ENCODE measurements around the gene TMEFF1. TPM values are rescaled to one million over a fixed set of nuclear protein-coding genes. Genes with fewer than 3 reads are reported as not detected.

The TMEFF1 gene
- total and polyA plus RNA-seq, 10 of the 15 experiments (the other 5 are each of a cell fraction or from before 2014, with no cell fraction given), result 0.03 to 0.55 (median 0.11) TPM; not detected in 3

DNA sequence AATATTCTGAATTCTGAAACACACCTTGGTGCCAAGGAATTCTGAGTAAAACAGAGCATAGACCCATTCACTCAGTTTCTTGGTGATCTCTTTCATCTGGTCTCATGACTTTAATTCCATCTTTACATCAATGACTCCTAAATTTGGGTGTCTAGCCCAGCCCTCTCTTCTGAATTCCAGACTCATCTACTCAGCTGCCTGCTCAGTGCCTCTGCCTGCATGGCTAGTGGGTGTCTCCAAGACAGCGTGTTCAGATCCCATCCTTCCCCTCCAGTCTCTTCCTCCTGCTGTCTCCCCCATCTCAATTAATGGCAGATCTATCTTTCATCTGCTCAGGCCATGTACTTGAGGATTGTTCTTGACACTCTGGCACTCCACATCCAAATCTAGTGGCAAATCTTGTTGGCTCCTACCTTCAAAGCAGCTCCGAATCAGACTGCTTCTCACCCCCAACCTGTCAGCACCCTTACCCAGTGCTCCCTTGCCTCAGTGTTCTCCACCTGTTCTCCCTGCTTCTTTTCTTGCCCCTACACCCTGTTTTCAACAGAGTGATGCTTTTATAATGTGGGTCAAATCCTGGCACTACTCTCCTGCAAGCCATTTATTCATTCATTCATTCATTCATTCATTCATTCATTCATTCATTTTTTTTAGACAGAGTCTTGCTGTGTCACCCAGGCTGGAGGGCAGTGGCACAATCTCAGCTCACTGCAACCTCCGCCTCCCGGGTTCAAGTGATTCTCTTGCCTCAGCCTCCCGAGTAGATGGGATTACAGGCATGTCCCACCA lies 110.3 kb downstream of the TMEFF1 start:
- Histone ChIP-seq H3K9me3 (replicated peaks; ENCODE audit: control insufficient read depth, insufficient read depth, low read length) (no peaks in the 10 kb centered on the region), H3K27me3 (replicated peaks in 1 of 2; ENCODE audit: control insufficient read depth in 2 of 2, insufficient read depth in 2 of 2, low read length in 1 of 2) (no peaks in the 10 kb centered on the region; a peak in 2 of 4 replicates), H3K4me3 (no peak overlapping the region), H2AFZ (ENCODE audit: control insufficient read depth, low read depth, low read length) (no peak overlapping the region), H3K79me2 (ENCODE audit: control insufficient read depth, insufficient read depth, low read length) (no peaks in the 10 kb centered on the region), H3K27ac (ENCODE audit: control insufficient read depth, insufficient read depth) (no peak overlapping the region), H3K9ac (ENCODE audit: control insufficient read depth, insufficient read depth, low read length) (no peak overlapping the region), H3K4me1 (ENCODE audit: control insufficient read depth, insufficient read depth, low read length) (no peaks in the 10 kb centered on the region), H3K4me2 (ENCODE audit: control insufficient read depth, insufficient read depth) (no peak overlapping the region), H3K36me3 (ENCODE audit: control insufficient read depth in 2 of 2, insufficient read depth in 2 of 2, low read length in 1 of 2) (no peaks in the 10 kb centered on the region), H4K20me1 (ENCODE audit: control insufficient read depth, insufficient read depth) (no peaks in the 10 kb centered on the region)
- SMC1A ChIA-PET (ENCODE audit: uncharacterized antibody, unreplicated experiment), result no interaction called here
- POLR2A ChIA-PET, result no interaction called here
- TF ChIP-seq, protein P1, sequence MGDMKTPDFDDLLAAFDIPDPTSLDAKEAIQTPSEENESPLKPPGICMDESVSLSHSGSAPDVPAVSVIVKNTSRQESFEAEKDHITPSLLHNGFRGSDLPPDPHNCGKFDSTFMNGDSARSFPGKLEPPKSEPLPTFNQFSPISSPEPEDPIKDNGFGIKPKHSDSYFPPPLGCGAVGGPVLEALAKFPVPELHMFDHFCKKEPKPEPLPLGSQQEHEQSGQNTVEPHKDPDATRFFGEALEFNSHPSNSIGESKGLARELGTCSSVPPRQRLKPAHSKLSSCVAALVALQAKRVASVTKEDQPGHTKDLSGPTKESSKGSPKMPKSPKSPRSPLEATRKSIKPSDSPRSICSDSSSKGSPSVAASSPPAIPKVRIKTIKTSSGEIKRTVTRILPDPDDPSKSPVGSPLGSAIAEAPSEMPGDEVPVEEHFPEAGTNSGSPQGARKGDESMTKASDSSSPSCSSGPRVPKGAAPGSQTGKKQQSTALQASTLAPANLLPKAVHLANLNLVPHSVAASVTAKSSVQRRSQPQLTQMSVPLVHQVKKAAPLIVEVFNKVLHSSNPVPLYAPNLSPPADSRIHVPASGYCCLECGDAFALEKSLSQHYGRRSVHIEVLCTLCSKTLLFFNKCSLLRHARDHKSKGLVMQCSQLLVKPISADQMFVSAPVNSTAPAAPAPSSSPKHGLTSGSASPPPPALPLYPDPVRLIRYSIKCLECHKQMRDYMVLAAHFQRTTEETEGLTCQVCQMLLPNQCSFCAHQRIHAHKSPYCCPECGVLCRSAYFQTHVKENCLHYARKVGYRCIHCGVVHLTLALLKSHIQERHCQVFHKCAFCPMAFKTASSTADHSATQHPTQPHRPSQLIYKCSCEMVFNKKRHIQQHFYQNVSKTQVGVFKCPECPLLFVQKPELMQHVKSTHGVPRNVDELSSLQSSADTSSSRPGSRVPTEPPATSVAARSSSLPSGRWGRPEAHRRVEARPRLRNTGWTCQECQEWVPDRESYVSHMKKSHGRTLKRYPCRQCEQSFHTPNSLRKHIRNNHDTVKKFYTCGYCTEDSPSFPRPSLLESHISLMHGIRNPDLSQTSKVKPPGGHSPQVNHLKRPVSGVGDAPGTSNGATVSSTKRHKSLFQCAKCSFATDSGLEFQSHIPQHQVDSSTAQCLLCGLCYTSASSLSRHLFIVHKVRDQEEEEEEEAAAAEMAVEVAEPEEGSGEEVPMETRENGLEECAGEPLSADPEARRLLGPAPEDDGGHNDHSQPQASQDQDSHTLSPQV (IDR thresholded peaks at IDR 0.05), result no peak
- TF ChIP-seq PAX5 (IDR thresholded peaks at IDR 0.05; ENCODE audit: borderline replicate concordance, low read depth, low read length) (no peak), TAF1 (IDR thresholded peaks at IDR 0.05; ENCODE audit: borderline replicate concordance, low read depth, low read length) (no peak), YY1 (IDR thresholded peaks at IDR 0.05; ENCODE audit: low read depth, low read length) (no peak), MXI1 (IDR thresholded peaks at IDR 0.05; ENCODE audit: low read depth, low read length) (no peak), ZNF274 (IDR thresholded peaks at IDR 0.05; ENCODE audit: insufficient read depth, insufficient read length) (no peak), POLR2A (IDR thresholded peaks at IDR 0.05; ENCODE audit: low read depth, low read length) (no peak), CHD2 (IDR thresholded peaks at IDR 0.05; ENCODE audit: borderline replicate concordance, low read depth, low read length) (no peak), MTA3 (IDR thresholded peaks at IDR 0.05; ENCODE audit: borderline replicate concordance, low read length) (no peak), SP1 (IDR thresholded peaks at IDR 0.05; ENCODE audit: low read depth, low read length) (no peak), BACH1 (IDR thresholded peaks at IDR 0.05; ENCODE audit: borderline replicate concordance) (no peak), EED (IDR thresholded peaks at IDR 0.05; ENCODE audit: low read depth) (no peak), BRCA1 (IDR thresholded peaks at IDR 0.05; ENCODE audit: low read depth, low read length) (no peak), ZNF207 (IDR thresholded peaks at IDR 0.05; ENCODE audit: borderline replicate concordance) (no peak), STAT1 (conservative IDR thresholded peaks at IDR 0.05) (no peak), YBX1 (IDR thresholded peaks at IDR 0.05) (no peak)
- TF ChIP-seq, protein P2, sequence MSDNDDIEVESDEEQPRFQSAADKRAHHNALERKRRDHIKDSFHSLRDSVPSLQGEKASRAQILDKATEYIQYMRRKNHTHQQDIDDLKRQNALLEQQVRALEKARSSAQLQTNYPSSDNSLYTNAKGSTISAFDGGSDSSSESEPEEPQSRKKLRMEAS (IDR thresholded peaks at IDR 0.05; ENCODE audit: low read depth, low read length), result no peak
- TF ChIP-seq, protein P3, sequence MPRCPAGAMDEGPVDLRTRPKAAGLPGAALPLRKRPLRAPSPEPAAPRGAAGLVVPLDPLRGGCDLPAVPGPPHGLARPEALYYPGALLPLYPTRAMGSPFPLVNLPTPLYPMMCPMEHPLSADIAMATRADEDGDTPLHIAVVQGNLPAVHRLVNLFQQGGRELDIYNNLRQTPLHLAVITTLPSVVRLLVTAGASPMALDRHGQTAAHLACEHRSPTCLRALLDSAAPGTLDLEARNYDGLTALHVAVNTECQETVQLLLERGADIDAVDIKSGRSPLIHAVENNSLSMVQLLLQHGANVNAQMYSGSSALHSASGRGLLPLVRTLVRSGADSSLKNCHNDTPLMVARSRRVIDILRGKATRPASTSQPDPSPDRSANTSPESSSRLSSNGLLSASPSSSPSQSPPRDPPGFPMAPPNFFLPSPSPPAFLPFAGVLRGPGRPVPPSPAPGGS (IDR thresholded peaks at IDR 0.05; ENCODE audit: borderline replicate concordance, insufficient read depth, low read depth, low read length, poor library complexity, severe bottlenecking), result no peak
- TF ChIP-seq, protein P4, sequence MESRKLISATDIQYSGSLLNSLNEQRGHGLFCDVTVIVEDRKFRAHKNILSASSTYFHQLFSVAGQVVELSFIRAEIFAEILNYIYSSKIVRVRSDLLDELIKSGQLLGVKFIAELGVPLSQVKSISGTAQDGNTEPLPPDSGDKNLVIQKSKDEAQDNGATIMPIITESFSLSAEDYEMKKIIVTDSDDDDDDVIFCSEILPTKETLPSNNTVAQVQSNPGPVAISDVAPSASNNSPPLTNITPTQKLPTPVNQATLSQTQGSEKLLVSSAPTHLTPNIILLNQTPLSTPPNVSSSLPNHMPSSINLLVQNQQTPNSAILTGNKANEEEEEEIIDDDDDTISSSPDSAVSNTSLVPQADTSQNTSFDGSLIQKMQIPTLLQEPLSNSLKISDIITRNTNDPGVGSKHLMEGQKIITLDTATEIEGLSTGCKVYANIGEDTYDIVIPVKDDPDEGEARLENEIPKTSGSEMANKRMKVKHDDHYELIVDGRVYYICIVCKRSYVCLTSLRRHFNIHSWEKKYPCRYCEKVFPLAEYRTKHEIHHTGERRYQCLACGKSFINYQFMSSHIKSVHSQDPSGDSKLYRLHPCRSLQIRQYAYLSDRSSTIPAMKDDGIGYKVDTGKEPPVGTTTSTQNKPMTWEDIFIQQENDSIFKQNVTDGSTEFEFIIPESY (IDR thresholded peaks at IDR 0.05), result no peak
- intact Hi-C loops (cut with micrococcal nuclease; ENCODE audit: unreplicated experiment), result no loop called here
- WGBS (ENCODE audit: insufficient coverage, insufficient replicate concordance, low lambda C conversion rate, missing lambda C conversion rate), result 21% methylated on average over 5 of the region's 5 CpGs
- ATAC-seq (no peak), FAIRE-seq (no peak), DNase-seq (ENCODE audit: low read depth, low spot score) (no peak)
- CTCF ChIA-PET, result no interaction called here
- in situ Hi-C loops (cut with MboI), result loop anchor here (25.0 kb wide), 1 partner anchor 571 kb away; no protein-coding TSS in a partner anchor
- RAD21 ChIA-PET (ENCODE audit: unreplicated experiment), result no interaction called here
- no TSS peak for BruUV-seq (replicated peaks)

Data from GM12878 (cell line).